KMS-11 (cell line): ENCODE measurements around the gene UBR3.
"Not testable (repeated sequence)": the region's sequence is repeated elsewhere in the genome, so short reads cannot be mapped to it uniquely, and the experiment has no call there.

Experiments used
- H2AFZ ChIP-seq: fragments of 200-600 bp; sonication (generic); 2 replicates; pipeline ENCODE4 v1.6.1; 2016; ENCODE audit warnings: antibody characterized with exemption, mixed run types, low read depth
- H3K27ac ChIP-seq: fragments of 200-600 bp; sonication (generic); 2 replicates; pipeline ENCODE4 v1.6.1; 2016; ENCODE audit warnings: mild to moderate bottlenecking, mixed run types
- H3K27me3 ChIP-seq: fragments of 200-600 bp; sonication (generic); 2 replicates; pipeline ENCODE4 v1.6.1; 2017; ENCODE audit warnings: mild to moderate bottlenecking, low read depth, mixed run types, moderate library complexity; ENCODE audit not compliant: insufficient read depth
- H3K36me3 ChIP-seq: fragments of 200-600 bp; sonication (generic); 2 replicates; pipeline ENCODE4 v1.6.1; 2017; ENCODE audit warnings: mild to moderate bottlenecking, mixed run types; ENCODE audit not compliant: insufficient read depth
- H3K4me1 ChIP-seq: fragments of 200-600 bp; sonication (generic); 2 replicates; pipeline ENCODE4 v1.6.1; 2016; ENCODE audit warnings: mild to moderate bottlenecking, low read depth, mixed run types; ENCODE audit not compliant: poor library complexity, severe bottlenecking
- H3K4me2 ChIP-seq: fragments of 200-600 bp; sonication (generic); 2 replicates; pipeline ENCODE4 v1.7.0; 2016; ENCODE audit warnings: mild to moderate bottlenecking, mixed run types
- H3K4me3 ChIP-seq: fragments of 200-600 bp; sonication (generic); IDR thresholded peaks from 2 replicates; pipeline ENCODE4 v1.6.1; 2017; ENCODE audit warnings: low read depth, low read length, mixed read lengths; ENCODE audit not compliant: insufficient read depth
- H3K79me2 ChIP-seq: fragments of 200-600 bp; sonication (generic); 2 replicates; pipeline ENCODE4 v1.6.1; 2016; ENCODE audit warnings: low read depth, mixed run types; ENCODE audit not compliant: insufficient read depth
- H3K9ac ChIP-seq: fragments of 200-600 bp; sonication (generic); 2 replicates; pipeline ENCODE4 v1.6.1; 2016; ENCODE audit warnings: mild to moderate bottlenecking, mixed run types
- H4K20me1 ChIP-seq: fragments of 200-600 bp; sonication (generic); 2 replicates; pipeline ENCODE4 v1.6.1; 2016; ENCODE audit warnings: mild to moderate bottlenecking, mixed run types; ENCODE audit not compliant: insufficient read depth
- CTCF ChIP-seq: fragments of 200-600 bp; sonication (generic); conservative IDR thresholded peaks from 2 replicates; pipeline ENCODE4 v1.6.1; 2017; ENCODE audit warnings: low read depth, mild to moderate bottlenecking, antibody characterized with exemption, low read length, moderate library complexity, mixed read lengths

UBR3 gene

GRCh38 chr2:169818241-169818640 lies 9.0 kb upstream of the UBR3 start:
- peaks cover 2% of the 10 kb centered on the region; the same call in 1 of the 2 replicates for H3K36me3 ChIP-seq
- H3K4me1 ChIP-seq = peaks cover 22% of the 10 kb centered on the region
- H3K4me2 ChIP-seq = no peak overlapping the region
- H3K9ac ChIP-seq = no peak overlapping the region
- no peak overlapping the region for H2AFZ ChIP-seq
- TF ChIP-seq CTCF = no peak
- no peaks in the 10 kb centered on the region; the same call in 1 of the 2 replicates for H4K20me1 ChIP-seq
- no peak overlapping the region for H3K27ac ChIP-seq
- peaks cover 22% of the 10 kb centered on the region; the same call in 1 of the 2 replicates for H3K79me2 ChIP-seq
- no peak overlapping the region for H3K4me3 ChIP-seq
- H3K27me3 ChIP-seq = no peaks in the 10 kb centered on the region

GRCh38 chr2:169819106-169819505 lies 8.1 kb upstream of the UBR3 start:
- Histone ChIP-seq H3K27ac (no peak overlapping the region; the same call in 1 of the 2 replicates), H3K36me3 (peaks cover 2% of the 10 kb centered on the region; the same call in 1 of the 2 replicates), H2AFZ (no peak overlapping the region)

GRCh38 chr2:169820101-169820500 lies 7.2 kb upstream of the UBR3 start:
- H3K9ac ChIP-seq, H4K20me1 ChIP-seq, H3K36me3 ChIP-seq, H3K4me2 ChIP-seq, H3K27ac ChIP-seq, H3K27me3 ChIP-seq, H3K4me3 ChIP-seq, H2AFZ ChIP-seq: not testable (repeated sequence)
- peaks cover 31% of the 10 kb centered on the region for H3K4me1 ChIP-seq
- H3K79me2 ChIP-seq = peaks cover 37% of the 10 kb centered on the region

More at GRCh38 chr2:169819106-169819505, 8.1 kb upstream of the UBR3 start:
- Histone ChIP-seq H3K79me2 (peaks cover 31% of the 10 kb centered on the region), H4K20me1 (no peaks in the 10 kb centered on the region), H3K9ac (no peak overlapping the region), H3K4me3 (no peak overlapping the region), H3K27me3 (no peaks in the 10 kb centered on the region), H3K4me1 (peaks cover 30% of the 10 kb centered on the region), H3K4me2 (no peak overlapping the region)
- TF ChIP-seq CTCF = no peak

GRCh38 chr2:169822036-169822435 lies 5.2 kb upstream of the UBR3 start:
- Histone ChIP-seq H3K27me3 (no peaks in the 10 kb centered on the region), H2AFZ (no peak overlapping the region), H3K79me2 (peaks cover 37% of the 10 kb centered on the region), H3K4me2 (peak overlapping the region; percentile 81; the same call in 1 of the 2 replicates), H4K20me1 (no peaks in the 10 kb centered on the region), H3K36me3 (peaks cover 2% of the 10 kb centered on the region; the same call in 1 of the 2 replicates), H3K4me1 (peaks cover 36% of the 10 kb centered on the region), H3K9ac (no peak overlapping the region), H3K4me3 (no peak overlapping the region), H3K27ac (no peak overlapping the region)
- TF ChIP-seq CTCF = no peak

GRCh38 chr2:169822785-169823392 lies 4.4 kb upstream of the UBR3 start:
- no peak for TF ChIP-seq CTCF
- H3K36me3 ChIP-seq = peaks cover 2% of the 10 kb centered on the region; the same call in 1 of the 2 replicates
- H3K4me1 ChIP-seq = peaks cover 36% of the 10 kb centered on the region
- H3K27ac ChIP-seq = no peak overlapping the region
- no peaks in the 10 kb centered on the region for H4K20me1 ChIP-seq
- H2AFZ ChIP-seq = no peak overlapping the region
- peaks cover 39% of the 10 kb centered on the region for H3K79me2 ChIP-seq
- no peak overlapping the region for H3K9ac ChIP-seq
- peak overlapping the region; percentile 81; the same call in 1 of the 2 replicates for H3K4me2 ChIP-seq
- H3K27me3 ChIP-seq = no peaks in the 10 kb centered on the region
- H3K4me3 ChIP-seq = no peak overlapping the region
